ENCODE results near the gene CLTCL1. TPM values are rescaled to one million over a fixed set of nuclear protein-coding genes. Genes with fewer than 3 reads are reported as not detected.

The CLTCL1 gene
- total and polyA plus RNA-seq, 9 donors = 2.8 to 10.7 (median 5.2) TPM

GRCh38 chr22:19304547-19304946, 13.0 kb upstream of the CLTCL1 start:
- Histone ChIP-seq H3K36me3 (no peaks in the 10 kb centered on the region), H3K4me3 (no peak overlapping the region), H3K27ac (no peak overlapping the region), H3K4me1 (ENCODE audit: insufficient read depth) (no peaks in the 10 kb centered on the region), H3K9me3 (no peaks in the 10 kb centered on the region), H3K27me3 (no peaks in the 10 kb centered on the region)
- TF ChIP-seq POLR2A (IDR thresholded peaks at IDR 0.05) (no peak), EP300 (IDR thresholded peaks at IDR 0.05) (no peak), CTCF (IDR thresholded peaks at IDR 0.05) (no peak)
- intact Hi-C loops (cut with DNase I) = no loop called here
- 86 to 88% (median 87%) methylated on average over 5 of the region's 5 CpGs for WGBS, 3 donors
- no peak for DNase-seq

GRCh38 chr22:19303785-19304184, 12.3 kb upstream of the CLTCL1 start:
- WGBS, 3 donors = 41 to 74% (median 58%) methylated on average over 1 of the region's 1 CpG

GRCh38 chr22:19295733-19296132, 4.2 kb upstream of the CLTCL1 start:
- Histone ChIP-seq H3K27me3 (no peaks in the 10 kb centered on the region), H3K4me1 (ENCODE audit: insufficient read depth) (no peaks in the 10 kb centered on the region), H3K36me3 (no peaks in the 10 kb centered on the region), H3K4me3 (no peak overlapping the region), H3K27ac (no peak overlapping the region), H3K9me3 (no peaks in the 10 kb centered on the region)
- DNase-seq = no peak
- intact Hi-C loops (cut with DNase I) = loop anchor here in 1 of 4 donors (10.0 kb wide), 1 partner anchor 129 kb away; no protein-coding TSS in a partner anchor
- no peak for TF ChIP-seq CTCF (IDR thresholded peaks at IDR 0.05)
- TF ChIP-seq POLR2A (IDR thresholded peaks at IDR 0.05) = no peak
- TF ChIP-seq EP300 (IDR thresholded peaks at IDR 0.05) = no peak

More at GRCh38 chr22:19303785-19304184, 12.3 kb upstream of the CLTCL1 start:
- no peak for DNase-seq
- Histone ChIP-seq H3K4me1 (ENCODE audit: insufficient read depth) (no peaks in the 10 kb centered on the region), H3K9me3 (no peaks in the 10 kb centered on the region), H3K27me3 (no peaks in the 10 kb centered on the region), H3K27ac (no peak overlapping the region), H3K4me3 (no peak overlapping the region), H3K36me3 (no peaks in the 10 kb centered on the region)
- TF ChIP-seq EP300 (IDR thresholded peaks at IDR 0.05) (no peak), POLR2A (IDR thresholded peaks at IDR 0.05) (no peak), CTCF (IDR thresholded peaks at IDR 0.05) (no peak)
- intact Hi-C loops (cut with DNase I) = no loop called here

- intact Hi-C loops (cut with DNase I) = loop anchor here in 2 of 4 donors (5.0 to 10.0 kb wide), 2 partner anchors 115 to 132 kb away; partner anchors contain the start of gene SLC25A1 (in 1 of the 2)
- Histone ChIP-seq H3K4me3 (peak overlapping the region; percentile 72), H3K27me3 (no peaks in the 10 kb centered on the region), H3K27ac (peak overlapping the region in 1 of 2 donors; percentile 61), H3K36me3 (no peaks in the 10 kb centered on the region), H3K9me3 (no peaks in the 10 kb centered on the region), H3K4me1 (ENCODE audit: insufficient read depth) (no peaks in the 10 kb centered on the region)
- WGBS, 3 donors = 52 to 64% (median 57%) methylated on average over 23 of the region's 23 CpGs
- peak in 3 of 5 donors; percentile 26 to 47 (median 29) for DNase-seq
- TF ChIP-seq EP300 (IDR thresholded peaks at IDR 0.05) = peak; percentile 53
- TF ChIP-seq POLR2A (IDR thresholded peaks at IDR 0.05) = no peak
Measured at GRCh38 chr22:19292458-19293230, 1.1 kb upstream of the CLTCL1 start.

GRCh38 chr22:19291218-19291579, 320 bp downstream of the CLTCL1 start:
- Histone ChIP-seq H3K4me3 (peak overlapping the region; percentile 72), H3K27me3 (no peaks in the 10 kb centered on the region), H3K36me3 (no peaks in the 10 kb centered on the region), H3K4me1 (ENCODE audit: insufficient read depth) (no peaks in the 10 kb centered on the region), H3K27ac (peak overlapping the region; percentile 13 to 44), H3K9me3 (no peaks in the 10 kb centered on the region)
- TF ChIP-seq POLR2A (IDR thresholded peaks at IDR 0.05) (no peak), EP300 (IDR thresholded peaks at IDR 0.05) (no peak), CTCF (IDR thresholded peaks at IDR 0.05) (no peak)
- 0 to 1% (median 0%) methylated on average over 18 to 41 of the region's 41 CpGs for WGBS, 3 donors
- intact Hi-C loops (cut with DNase I) = loop anchor here in 2 of 4 donors (5.0 to 10.0 kb wide), 2 partner anchors 114 to 134 kb away; partner anchors contain the start of gene SLC25A1 (in 1 of the 2)
- peak in 2 of 5 donors; percentile 32 to 54 for DNase-seq

All from ovary (tissue), 9 donors.